ENCODE results near the gene GALNTL6. TPM values are rescaled to one million over a fixed set of nuclear protein-coding genes. Genes with fewer than 3 reads are reported as not detected.

Gene GALNTL6
- total and polyA plus RNA-seq, 8 donors: 0.13 to 0.41 (median 0.21) TPM; not detected in 4

DNA sequence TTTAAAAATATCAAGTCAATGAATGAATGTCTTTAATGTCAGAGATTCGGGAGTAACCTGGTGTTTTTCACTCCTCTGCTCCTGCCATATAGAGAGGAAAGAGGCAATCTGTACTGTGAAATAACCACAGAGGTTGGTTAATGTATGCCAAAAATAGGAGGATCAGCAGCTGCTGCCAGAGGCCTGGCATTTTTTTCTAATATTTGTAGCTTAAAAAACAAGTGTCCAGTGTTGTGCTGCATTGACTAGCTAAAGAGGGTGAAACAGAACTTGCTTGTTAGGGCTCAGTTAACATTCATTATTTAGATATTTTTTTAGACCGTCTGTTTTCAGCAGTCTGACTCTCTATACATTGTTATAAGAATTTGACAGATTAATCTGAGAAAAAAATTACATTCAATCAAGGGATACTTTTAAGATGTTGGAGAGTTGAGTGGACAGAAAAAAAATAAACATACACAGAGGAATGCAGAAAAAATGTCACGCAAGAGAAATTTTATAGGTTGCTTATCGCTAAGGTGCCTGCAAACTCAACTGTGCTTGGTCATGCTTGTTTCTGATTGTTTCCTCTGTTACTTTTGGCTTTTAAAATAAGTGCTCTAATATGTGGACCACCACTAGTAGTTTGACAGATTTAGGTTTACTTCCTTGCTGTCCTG is 963.1 kb downstream of the GALNTL6 start:
- Histone ChIP-seq H3K27ac (no peak overlapping the region), H3K4me1 (no peaks in the 10 kb centered on the region), H3K36me3 (no peaks in the 10 kb centered on the region), H3K27me3 (no peaks in the 10 kb centered on the region), H3K4me3 (no peak overlapping the region), H3K9me3 (no peaks in the 10 kb centered on the region)
- no peak for ATAC-seq
- TF ChIP-seq, protein P1, sequence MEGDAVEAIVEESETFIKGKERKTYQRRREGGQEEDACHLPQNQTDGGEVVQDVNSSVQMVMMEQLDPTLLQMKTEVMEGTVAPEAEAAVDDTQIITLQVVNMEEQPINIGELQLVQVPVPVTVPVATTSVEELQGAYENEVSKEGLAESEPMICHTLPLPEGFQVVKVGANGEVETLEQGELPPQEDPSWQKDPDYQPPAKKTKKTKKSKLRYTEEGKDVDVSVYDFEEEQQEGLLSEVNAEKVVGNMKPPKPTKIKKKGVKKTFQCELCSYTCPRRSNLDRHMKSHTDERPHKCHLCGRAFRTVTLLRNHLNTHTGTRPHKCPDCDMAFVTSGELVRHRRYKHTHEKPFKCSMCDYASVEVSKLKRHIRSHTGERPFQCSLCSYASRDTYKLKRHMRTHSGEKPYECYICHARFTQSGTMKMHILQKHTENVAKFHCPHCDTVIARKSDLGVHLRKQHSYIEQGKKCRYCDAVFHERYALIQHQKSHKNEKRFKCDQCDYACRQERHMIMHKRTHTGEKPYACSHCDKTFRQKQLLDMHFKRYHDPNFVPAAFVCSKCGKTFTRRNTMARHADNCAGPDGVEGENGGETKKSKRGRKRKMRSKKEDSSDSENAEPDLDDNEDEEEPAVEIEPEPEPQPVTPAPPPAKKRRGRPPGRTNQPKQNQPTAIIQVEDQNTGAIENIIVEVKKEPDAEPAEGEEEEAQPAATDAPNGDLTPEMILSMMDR (IDR thresholded peaks at IDR 0.05): no peak
- no peak for FAIRE-seq
- intact Hi-C loops (cut with DNase I): no loop called here
- WGBS, 2 donors: 62 to 63% methylated on average over 4 of the region's 4 CpGs
- no peak for DNase-seq

DNA sequence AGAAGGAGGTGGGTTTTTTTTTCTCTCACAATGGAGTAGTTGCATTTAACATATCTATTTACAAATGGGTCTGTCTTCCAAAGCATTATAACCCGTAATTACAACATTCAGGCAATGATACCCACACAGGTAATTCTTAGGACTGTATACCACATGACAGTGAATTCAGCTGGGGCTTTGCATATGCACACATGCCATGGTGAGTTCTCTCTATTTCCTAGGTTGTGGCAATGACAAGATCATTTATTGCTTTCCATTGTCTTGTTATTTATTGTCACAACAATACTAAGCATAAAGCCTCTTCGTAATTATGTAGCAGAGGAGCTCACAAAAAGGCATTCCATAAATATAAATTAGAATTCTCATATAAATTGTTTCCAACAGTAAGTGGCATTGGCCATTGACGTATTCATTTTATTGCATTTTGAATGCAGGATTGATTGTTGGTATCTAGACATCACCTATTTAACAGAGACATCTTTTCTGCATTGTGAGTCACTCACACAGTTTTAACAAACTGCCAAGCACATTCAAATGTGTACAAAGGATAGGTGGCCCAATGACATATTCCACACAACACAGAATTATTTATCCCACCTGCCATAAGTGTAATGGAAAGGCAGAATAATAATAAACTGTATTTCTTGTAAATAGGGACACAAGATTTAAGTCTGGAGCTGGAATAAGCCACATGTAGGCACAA is 964.7 kb downstream of the GALNTL6 start:
- Histone ChIP-seq H3K27ac (no peak overlapping the region), H3K4me1 (no peaks in the 10 kb centered on the region), H3K27me3 (no peaks in the 10 kb centered on the region), H3K4me3 (no peak overlapping the region), H3K36me3 (no peaks in the 10 kb centered on the region), H3K9me3 (no peaks in the 10 kb centered on the region)
- intact Hi-C loops (cut with DNase I): no loop called here
- DNase-seq (no peak), ATAC-seq (no peak), FAIRE-seq (no peak)
- 58 to 62% methylated on average over 3 of the region's 3 CpGs for WGBS, 2 donors
- TF ChIP-seq, protein P1 (IDR thresholded peaks at IDR 0.05): no peak

DNA sequence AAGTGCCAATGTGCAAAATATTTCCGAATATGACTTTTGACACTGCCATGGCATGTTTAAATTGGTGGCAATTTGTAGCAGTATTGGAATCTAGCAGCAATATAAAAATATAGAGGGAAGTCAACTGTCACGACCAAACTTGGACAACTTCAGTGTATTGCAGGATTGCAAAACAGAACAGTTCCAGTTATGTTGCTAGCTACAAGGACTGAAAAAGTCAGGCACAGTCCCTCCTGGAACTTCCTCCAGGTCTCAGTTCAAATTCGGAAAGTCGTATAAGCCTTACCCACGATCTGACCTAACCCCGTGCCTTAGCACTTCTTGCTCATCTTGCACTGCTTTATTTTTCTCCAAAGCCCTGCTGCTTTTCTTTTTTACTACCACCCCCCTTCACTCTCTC is 965.4 kb downstream of the GALNTL6 start:
- TF ChIP-seq, protein P1 (IDR thresholded peaks at IDR 0.05): no peak
- DNase-seq (no peak), ATAC-seq (no peak), FAIRE-seq (no peak)
- Histone ChIP-seq H3K27me3 (no peaks in the 10 kb centered on the region), H3K36me3 (no peaks in the 10 kb centered on the region), H3K4me3 (no peak overlapping the region), H3K4me1 (no peaks in the 10 kb centered on the region), H3K27ac (no peak overlapping the region), H3K9me3 (no peaks in the 10 kb centered on the region)
- intact Hi-C loops (cut with DNase I): no loop called here
- 62 to 67% methylated on average over 6 of the region's 6 CpGs for WGBS, 2 donors

DNA sequence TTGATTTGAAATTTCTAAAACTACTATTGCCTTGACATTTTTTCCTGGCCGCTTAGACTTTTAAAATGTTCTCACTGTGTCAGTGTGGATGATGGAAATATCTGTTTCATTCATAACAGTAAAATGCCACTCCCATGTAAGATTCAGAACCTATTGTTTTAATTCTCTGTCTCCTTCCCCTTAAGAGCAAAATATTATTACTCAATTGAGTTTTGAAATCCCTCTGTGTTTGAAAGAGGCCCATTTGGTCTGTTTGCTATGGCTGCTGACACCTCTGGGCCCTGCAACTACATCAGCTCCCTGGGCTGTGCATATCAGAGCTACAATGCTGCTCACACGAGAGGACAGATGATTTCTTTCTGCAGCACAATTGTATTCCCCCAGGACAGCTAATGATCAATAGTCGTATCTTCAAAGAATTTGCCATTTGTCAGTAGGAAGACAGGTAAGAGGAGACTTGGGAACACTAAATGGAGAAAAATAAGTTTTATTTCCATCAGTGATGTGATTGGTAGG is 967.4 kb downstream of the GALNTL6 start:
- DNase-seq (no peak), FAIRE-seq (no peak), ATAC-seq (no peak)
- TF ChIP-seq, protein P1 (IDR thresholded peaks at IDR 0.05): no peak
- intact Hi-C loops (cut with DNase I): no loop called here
- H3K4me1 ChIP-seq: no peaks in the 10 kb centered on the region
- H3K4me3 ChIP-seq: no peak overlapping the region
- no peak overlapping the region for H3K27ac ChIP-seq
- WGBS, 2 donors: 33 to 42% methylated on average over 3 of the region's 3 CpGs
- no peaks in the 10 kb centered on the region for H3K36me3 ChIP-seq
- no peaks in the 10 kb centered on the region for H3K9me3 ChIP-seq
- H3K27me3 ChIP-seq: peaks cover 0 to 5% (median 0%) of the 10 kb centered on the region in 4 donors

DNA sequence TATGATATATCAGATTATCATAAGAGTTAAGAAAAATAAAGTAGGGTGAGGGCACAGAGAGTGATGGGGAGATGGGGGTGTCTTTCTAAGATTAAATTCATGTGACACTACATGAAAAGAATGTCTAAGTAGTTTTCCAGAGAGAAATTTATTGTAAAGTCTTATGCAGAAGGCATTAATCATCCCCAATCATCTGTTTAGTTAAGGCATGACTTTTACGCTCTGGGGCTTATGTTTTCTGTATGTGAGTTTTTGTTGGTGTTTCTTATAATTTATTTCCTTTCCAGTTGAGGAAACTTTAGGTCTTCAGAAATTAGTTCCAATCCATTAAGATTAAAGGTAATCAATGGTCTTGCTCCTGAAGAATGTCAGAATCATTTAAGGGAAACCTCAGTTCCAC is 972.4 kb downstream of the GALNTL6 start:
- no peak overlapping the region for H3K4me3 ChIP-seq
- no peak for ATAC-seq
- no peak overlapping the region for H3K27ac ChIP-seq
- WGBS, 2 donors: 65 to 83% methylated on average over 1 of the region's 1 CpG
- H3K27me3 ChIP-seq: peaks cover 0 to 5% (median 0%) of the 10 kb centered on the region in 4 donors
- TF ChIP-seq, protein P1 (IDR thresholded peaks at IDR 0.05): no peak
- intact Hi-C loops (cut with DNase I): no loop called here
- no peak for DNase-seq
- no peaks in the 10 kb centered on the region for H3K9me3 ChIP-seq
- no peak for FAIRE-seq
- H3K36me3 ChIP-seq: no peaks in the 10 kb centered on the region
- H3K4me1 ChIP-seq: no peaks in the 10 kb centered on the region

Data from pancreas (tissue), 10 donors.